ENCODE results near the gene RAI1.
"Not testable (repeated sequence)": the region's sequence is repeated elsewhere in the genome, so short reads cannot be mapped to it uniquely, and the experiment has no call there.

GRCh38 chr17:17635537-17636271 is 45.6 kb upstream of the RAI1 start:
- not testable (repeated sequence) for TF ChIP-seq CTCF (tag by site-specific recombination; IDR thresholded peaks at IDR 0.05); ZNF513 (tag by site-specific recombination; IDR thresholded peaks at IDR 0.05); ZNF324 (tag by site-specific recombination; IDR thresholded peaks at IDR 0.05); ZNF510 (tag by site-specific recombination; IDR thresholded peaks at IDR 0.05; ENCODE audit: insufficient replicate concordance); YY1 (tag by site-specific recombination; IDR thresholded peaks at IDR 0.05); ZNF362 (tag by site-specific recombination; IDR thresholded peaks at IDR 0.05); ZNF211 (tag by site-specific recombination; IDR thresholded peaks at IDR 0.05; ENCODE audit: low read depth)

Measured in HEK293 (cell line).